ENCODE results near the gene ALDH1A2. TPM values are rescaled to one million over a fixed set of nuclear protein-coding genes. Genes with fewer than 3 reads are reported as not detected.

Gene ALDH1A2
- polyA plus RNA-seq, 1 donor from 2014 or later, result 0.24 TPM

DNA sequence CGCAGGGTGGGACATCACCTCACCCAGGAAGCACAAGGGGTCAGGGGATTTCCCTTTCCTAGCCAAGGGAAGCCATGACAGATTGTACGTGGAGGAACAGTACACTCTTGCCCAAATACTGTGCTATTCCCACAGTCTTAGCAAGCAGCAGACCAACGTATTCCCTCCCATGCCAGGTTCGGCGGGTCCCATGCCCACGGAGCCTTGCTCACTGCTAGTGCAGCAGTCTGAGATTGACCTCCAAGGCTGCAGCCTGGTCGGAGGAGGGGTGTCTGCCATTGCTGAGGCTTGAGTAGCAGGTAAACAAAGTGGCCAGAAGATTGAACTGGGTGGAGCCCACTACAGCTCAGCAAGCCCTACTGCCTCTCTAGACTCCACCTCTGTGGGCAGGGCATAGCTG lies 39.0 kb downstream of the ALDH1A2 start:
- Histone ChIP-seq H3K9ac (ENCODE audit: low read length) (no peak overlapping the region), H3K79me2 (replicated peaks; ENCODE audit: insufficient read depth, low read length) (no peaks in the 10 kb centered on the region), H3K4me3 (ENCODE audit: low read length) (no peak overlapping the region)

DNA sequence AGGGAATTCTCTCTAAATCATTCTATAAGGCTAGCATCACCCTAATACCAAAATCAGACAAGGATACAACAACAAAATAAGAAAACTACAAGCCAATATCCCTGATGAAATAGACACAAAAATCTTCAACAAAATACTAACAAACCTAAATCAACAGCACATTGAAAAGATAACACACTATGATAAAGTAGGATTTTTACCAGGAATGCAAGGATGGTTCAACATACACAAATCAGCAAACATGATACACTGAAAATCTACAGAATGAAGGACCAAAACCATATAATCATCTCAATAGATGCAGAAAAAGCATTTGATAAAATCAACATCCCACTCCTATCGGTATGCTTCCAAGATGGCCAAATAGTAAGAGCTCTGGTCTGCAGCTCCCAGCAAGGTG lies 39.5 kb downstream of the ALDH1A2 start:
- Histone ChIP-seq H4K20me1 (ENCODE audit: insufficient read depth) (no peaks in the 10 kb centered on the region), H3K9ac (ENCODE audit: low read length) (no peak overlapping the region), H2AFZ (ENCODE audit: low read depth, low read length) (no peak overlapping the region), H3K9me3 (ENCODE audit: low read length) (no peaks in the 10 kb centered on the region), H3K4me2 (ENCODE audit: low read length) (no peak overlapping the region), H3K4me3 (ENCODE audit: low read length) (no peak overlapping the region), H3K27ac (ENCODE audit: low read length) (no peak overlapping the region), H3K9me2 (ENCODE audit: insufficient read depth, low read length) (no peaks in the 10 kb centered on the region), H3K79me2 (replicated peaks; ENCODE audit: insufficient read depth, low read length) (no peaks in the 10 kb centered on the region), H3K27me3 (ENCODE audit: insufficient read depth, low read depth, low read length) (no peaks in the 10 kb centered on the region), H3K36me3 (ENCODE audit: insufficient read depth, low read length) (no peaks in the 10 kb centered on the region), H3F3A (ENCODE audit: insufficient read depth, low read length, poor library complexity, severe bottlenecking) (no peaks in the 10 kb centered on the region)
- TF ChIP-seq MXI1 (conservative IDR thresholded peaks at IDR 0.05; ENCODE audit: poor library complexity, severe bottlenecking), result no peak

More for the DNA sequence above, 39.0 kb downstream of the ALDH1A2 start:
- H3K27ac ChIP-seq (ENCODE audit: low read length), result no peak overlapping the region
- no peaks in the 10 kb centered on the region for H3K36me3 ChIP-seq (ENCODE audit: insufficient read depth, low read length)
- H3K9me2 ChIP-seq (ENCODE audit: insufficient read depth, low read length), result no peaks in the 10 kb centered on the region
- no peak overlapping the region for H2AFZ ChIP-seq (ENCODE audit: low read depth, low read length)
- no peaks in the 10 kb centered on the region for H3K27me3 ChIP-seq (ENCODE audit: insufficient read depth, low read depth, low read length)
- no peaks in the 10 kb centered on the region for H4K20me1 ChIP-seq (ENCODE audit: insufficient read depth)
- no peaks in the 10 kb centered on the region for H3F3A ChIP-seq (ENCODE audit: insufficient read depth, low read length, poor library complexity, severe bottlenecking)
- TF ChIP-seq TAF1 (IDR thresholded peaks at IDR 0.05; ENCODE audit: low read depth) (no peak), MXI1 (conservative IDR thresholded peaks at IDR 0.05; ENCODE audit: poor library complexity, severe bottlenecking) (no peak), SMC3 (conservative IDR thresholded peaks at IDR 0.05; ENCODE audit: poor library complexity) (no peak), POLR2AphosphoS5 (IDR thresholded peaks at IDR 0.05) (no peak), RAD21 (conservative IDR thresholded peaks at IDR 0.05) (no peak), EZH2 (IDR thresholded peaks at IDR 0.05; ENCODE audit: borderline replicate concordance, insufficient read depth, low read length, poor library complexity, severe bottlenecking) (no peak), EP300 (conservative IDR thresholded peaks at IDR 0.05; ENCODE audit: poor library complexity, severe bottlenecking) (no peak)
- TF ChIP-seq, protein P1, sequence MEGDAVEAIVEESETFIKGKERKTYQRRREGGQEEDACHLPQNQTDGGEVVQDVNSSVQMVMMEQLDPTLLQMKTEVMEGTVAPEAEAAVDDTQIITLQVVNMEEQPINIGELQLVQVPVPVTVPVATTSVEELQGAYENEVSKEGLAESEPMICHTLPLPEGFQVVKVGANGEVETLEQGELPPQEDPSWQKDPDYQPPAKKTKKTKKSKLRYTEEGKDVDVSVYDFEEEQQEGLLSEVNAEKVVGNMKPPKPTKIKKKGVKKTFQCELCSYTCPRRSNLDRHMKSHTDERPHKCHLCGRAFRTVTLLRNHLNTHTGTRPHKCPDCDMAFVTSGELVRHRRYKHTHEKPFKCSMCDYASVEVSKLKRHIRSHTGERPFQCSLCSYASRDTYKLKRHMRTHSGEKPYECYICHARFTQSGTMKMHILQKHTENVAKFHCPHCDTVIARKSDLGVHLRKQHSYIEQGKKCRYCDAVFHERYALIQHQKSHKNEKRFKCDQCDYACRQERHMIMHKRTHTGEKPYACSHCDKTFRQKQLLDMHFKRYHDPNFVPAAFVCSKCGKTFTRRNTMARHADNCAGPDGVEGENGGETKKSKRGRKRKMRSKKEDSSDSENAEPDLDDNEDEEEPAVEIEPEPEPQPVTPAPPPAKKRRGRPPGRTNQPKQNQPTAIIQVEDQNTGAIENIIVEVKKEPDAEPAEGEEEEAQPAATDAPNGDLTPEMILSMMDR (IDR thresholded peaks at IDR 0.05; ENCODE audit: poor library complexity, severe bottlenecking), result no peak
- TF ChIP-seq, protein P2, sequence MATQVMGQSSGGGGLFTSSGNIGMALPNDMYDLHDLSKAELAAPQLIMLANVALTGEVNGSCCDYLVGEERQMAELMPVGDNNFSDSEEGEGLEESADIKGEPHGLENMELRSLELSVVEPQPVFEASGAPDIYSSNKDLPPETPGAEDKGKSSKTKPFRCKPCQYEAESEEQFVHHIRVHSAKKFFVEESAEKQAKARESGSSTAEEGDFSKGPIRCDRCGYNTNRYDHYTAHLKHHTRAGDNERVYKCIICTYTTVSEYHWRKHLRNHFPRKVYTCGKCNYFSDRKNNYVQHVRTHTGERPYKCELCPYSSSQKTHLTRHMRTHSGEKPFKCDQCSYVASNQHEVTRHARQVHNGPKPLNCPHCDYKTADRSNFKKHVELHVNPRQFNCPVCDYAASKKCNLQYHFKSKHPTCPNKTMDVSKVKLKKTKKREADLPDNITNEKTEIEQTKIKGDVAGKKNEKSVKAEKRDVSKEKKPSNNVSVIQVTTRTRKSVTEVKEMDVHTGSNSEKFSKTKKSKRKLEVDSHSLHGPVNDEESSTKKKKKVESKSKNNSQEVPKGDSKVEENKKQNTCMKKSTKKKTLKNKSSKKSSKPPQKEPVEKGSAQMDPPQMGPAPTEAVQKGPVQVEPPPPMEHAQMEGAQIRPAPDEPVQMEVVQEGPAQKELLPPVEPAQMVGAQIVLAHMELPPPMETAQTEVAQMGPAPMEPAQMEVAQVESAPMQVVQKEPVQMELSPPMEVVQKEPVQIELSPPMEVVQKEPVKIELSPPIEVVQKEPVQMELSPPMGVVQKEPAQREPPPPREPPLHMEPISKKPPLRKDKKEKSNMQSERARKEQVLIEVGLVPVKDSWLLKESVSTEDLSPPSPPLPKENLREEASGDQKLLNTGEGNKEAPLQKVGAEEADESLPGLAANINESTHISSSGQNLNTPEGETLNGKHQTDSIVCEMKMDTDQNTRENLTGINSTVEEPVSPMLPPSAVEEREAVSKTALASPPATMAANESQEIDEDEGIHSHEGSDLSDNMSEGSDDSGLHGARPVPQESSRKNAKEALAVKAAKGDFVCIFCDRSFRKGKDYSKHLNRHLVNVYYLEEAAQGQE (IDR thresholded peaks at IDR 0.05; ENCODE audit: borderline replicate concordance), result no peak
- no peaks in the 10 kb centered on the region for H3K9me3 ChIP-seq (ENCODE audit: low read length)
- H3K4me2 ChIP-seq (ENCODE audit: low read length), result no peak overlapping the region

Measured in neural cell (in vitro differentiated cells).